ENCODE data around the gene CEACAM19.
"Not testable (repeated sequence)": the region's sequence is repeated elsewhere in the genome, so short reads cannot be mapped to it uniquely, and the experiment has no call there.

Gene CEACAM19

GRCh38 chr19:44671400-44671799 lies at the start of gene CEACAM19:
TSS of gene CEACAM19 (plus strand) at chr19:44671482. CDS start at chr19:44671932, 450 bp downstream.
- DNase-seq (ENCODE audit: low read depth in 1 of 2, low spot score in 1 of 2): peak in 1 of 2 experiments; percentile 84
- in situ Hi-C loops (cut with HindIII; ENCODE audit: low pct_unique_long_range_greater_than_20kb, low sequenced_read_pairs): no loop called here

GRCh38 chr19:44623080-44623479 lies 48.2 kb upstream of the CEACAM19 start:
- no peak for DNase-seq (ENCODE audit: low read depth in 1 of 2, low spot score in 1 of 2)
- TF ChIP-seq JUND (IDR thresholded peaks at IDR 0.05; ENCODE audit: low read depth): no peak
- in situ Hi-C loops (cut with HindIII; ENCODE audit: low pct_unique_long_range_greater_than_20kb, low sequenced_read_pairs): no loop called here

More at GRCh38 chr19:44671400-44671799, at the start of gene CEACAM19:
- no peak for TF ChIP-seq JUND (IDR thresholded peaks at IDR 0.05; ENCODE audit: low read depth)

GRCh38 chr19:44623626-44624025 lies 47.7 kb upstream of the CEACAM19 start:
- TF ChIP-seq JUND (IDR thresholded peaks at IDR 0.05; ENCODE audit: low read depth): no peak
- no peak for DNase-seq (ENCODE audit: low read depth in 1 of 2, low spot score in 1 of 2)
- in situ Hi-C loops (cut with HindIII; ENCODE audit: low pct_unique_long_range_greater_than_20kb, low sequenced_read_pairs): no loop called here

GRCh38 chr19:44624840-44625354 lies 46.4 kb upstream of the CEACAM19 start:
- no peak for TF ChIP-seq JUND (IDR thresholded peaks at IDR 0.05; ENCODE audit: low read depth)
- DNase-seq (ENCODE audit: low read depth in 1 of 2, low spot score in 1 of 2): no peak
- in situ Hi-C loops (cut with HindIII; ENCODE audit: low pct_unique_long_range_greater_than_20kb, low sequenced_read_pairs): no loop called here

- DNase-seq (ENCODE audit: low read depth in 1 of 2, low spot score in 1 of 2); in situ Hi-C loops (cut with HindIII; ENCODE audit: low pct_unique_long_range_greater_than_20kb, low sequenced_read_pairs): not testable (repeated sequence)
Observed at GRCh38 chr19:44625637-44626036, 45.6 kb upstream of the CEACAM19 start.

- peak; percentile 26 to 90 for DNase-seq (ENCODE audit: low read depth in 1 of 2, low spot score in 1 of 2)
- in situ Hi-C loops (cut with HindIII; ENCODE audit: low pct_unique_long_range_greater_than_20kb, low sequenced_read_pairs): no loop called here
- TF ChIP-seq JUND (IDR thresholded peaks at IDR 0.05; ENCODE audit: low read depth): peak; percentile 65; the same call in 1 of the 2 replicates
Observed at GRCh38 chr19:44626048-44626624, 45.1 kb upstream of the CEACAM19 start.

- in situ Hi-C loops (cut with HindIII; ENCODE audit: low pct_unique_long_range_greater_than_20kb, low sequenced_read_pairs): no loop called here
- TF ChIP-seq JUND (IDR thresholded peaks at IDR 0.05; ENCODE audit: low read depth): no peak
Observed at GRCh38 chr19:44627631-44628030, 43.7 kb upstream of the CEACAM19 start.

GRCh38 chr19:44628793-44629192 lies 42.5 kb upstream of the CEACAM19 start:
- in situ Hi-C loops (cut with HindIII; ENCODE audit: low pct_unique_long_range_greater_than_20kb, low sequenced_read_pairs): no loop called here
- no peak for DNase-seq (ENCODE audit: low read depth in 1 of 2, low spot score in 1 of 2)
- TF ChIP-seq JUND (IDR thresholded peaks at IDR 0.05; ENCODE audit: low read depth): no peak

More at GRCh38 chr19:44627631-44628030, 43.7 kb upstream of the CEACAM19 start:
- DNase-seq (ENCODE audit: low read depth in 1 of 2, low spot score in 1 of 2): no peak

GRCh38 chr19:44631611-44632010 lies 39.7 kb upstream of the CEACAM19 start:
- in situ Hi-C loops (cut with HindIII; ENCODE audit: low pct_unique_long_range_greater_than_20kb, low sequenced_read_pairs); DNase-seq (ENCODE audit: low read depth in 1 of 2, low spot score in 1 of 2): not testable (repeated sequence)

GRCh38 chr19:44634058-44634457 lies 37.2 kb upstream of the CEACAM19 start:
- DNase-seq (ENCODE audit: low read depth in 1 of 2, low spot score in 1 of 2); in situ Hi-C loops (cut with HindIII; ENCODE audit: low pct_unique_long_range_greater_than_20kb, low sequenced_read_pairs): not testable (repeated sequence)

GRCh38 chr19:44634785-44635184 lies 36.5 kb upstream of the CEACAM19 start:
- TF ChIP-seq JUND (IDR thresholded peaks at IDR 0.05; ENCODE audit: low read depth): no peak
- in situ Hi-C loops (cut with HindIII; ENCODE audit: low pct_unique_long_range_greater_than_20kb, low sequenced_read_pairs): no loop called here
- no peak for DNase-seq (ENCODE audit: low read depth in 1 of 2, low spot score in 1 of 2)

GRCh38 chr19:44635581-44636438 lies 35.5 kb upstream of the CEACAM19 start:
- DNase-seq (ENCODE audit: low read depth in 1 of 2, low spot score in 1 of 2): no peak
- in situ Hi-C loops (cut with HindIII; ENCODE audit: low pct_unique_long_range_greater_than_20kb, low sequenced_read_pairs): no loop called here
- TF ChIP-seq JUND (IDR thresholded peaks at IDR 0.05; ENCODE audit: low read depth): no peak
